ENCODE measurements around the gene KRT75.

Gene KRT75

DNA sequence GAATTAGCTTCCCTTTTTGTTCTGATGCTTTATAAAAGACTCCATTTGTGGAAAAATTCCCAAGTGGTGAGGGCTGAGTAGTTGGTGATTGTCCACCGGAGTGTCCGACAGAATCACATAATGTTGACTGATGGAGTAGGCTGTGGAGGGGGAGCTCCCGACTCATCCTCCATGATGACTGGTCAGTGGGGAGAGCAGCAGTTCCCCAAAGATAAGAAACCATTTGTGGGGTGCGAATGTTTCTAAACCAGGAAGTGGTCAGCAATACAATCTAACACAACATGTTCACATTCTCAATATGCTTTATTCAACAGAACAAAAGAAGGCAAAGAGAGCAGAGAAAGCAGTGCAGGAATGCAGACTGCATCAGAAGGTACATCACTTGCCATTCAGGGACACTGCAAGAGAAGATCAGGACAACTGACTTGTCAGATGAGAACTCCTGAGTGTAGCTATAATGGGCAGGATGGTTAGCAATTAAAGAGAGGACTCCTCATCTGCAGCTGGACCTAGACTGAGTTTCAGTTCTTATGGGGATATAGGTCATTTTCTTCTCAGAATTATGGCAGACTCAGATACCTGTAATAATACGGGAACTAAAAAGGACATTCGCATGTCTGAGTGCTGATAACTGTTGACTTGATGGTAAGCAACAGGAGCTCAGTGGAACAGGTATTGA, 12.3 kb upstream of the KRT75 start:
- Histone ChIP-seq H3F3A (ENCODE audit: control insufficient read depth, insufficient read depth) (no peaks in the 10 kb centered on the region), H3K4me3 (ENCODE audit: low read length) (no peak overlapping the region), H4K20me1 (ENCODE audit: control insufficient read depth, insufficient read depth, low read depth, low read length) (no peaks in the 10 kb centered on the region), H3K4me1 (ENCODE audit: control insufficient read depth, low read length) (no peaks in the 10 kb centered on the region), H3K4me2 (ENCODE audit: low read length) (no peak overlapping the region), H3K27ac (ENCODE audit: low read depth, low read length) (no peak overlapping the region), H3K9me3 (ENCODE audit: control insufficient read depth, insufficient read depth, low read length) (no peaks in the 10 kb centered on the region), H3K27me3 (ENCODE audit: control insufficient read depth, low read length) (peaks cover 6% of the 10 kb centered on the region; the same call in 1 of the 2 replicates), H3K36me3 (ENCODE audit: control insufficient read depth, low read length) (no peaks in the 10 kb centered on the region), H3K79me2 (ENCODE audit: control insufficient read depth, low read length) (no peaks in the 10 kb centered on the region), H3K9me2 (replicated peaks; ENCODE audit: control insufficient read depth, low read length) (no peaks in the 10 kb centered on the region)
- TF ChIP-seq, protein P1, sequence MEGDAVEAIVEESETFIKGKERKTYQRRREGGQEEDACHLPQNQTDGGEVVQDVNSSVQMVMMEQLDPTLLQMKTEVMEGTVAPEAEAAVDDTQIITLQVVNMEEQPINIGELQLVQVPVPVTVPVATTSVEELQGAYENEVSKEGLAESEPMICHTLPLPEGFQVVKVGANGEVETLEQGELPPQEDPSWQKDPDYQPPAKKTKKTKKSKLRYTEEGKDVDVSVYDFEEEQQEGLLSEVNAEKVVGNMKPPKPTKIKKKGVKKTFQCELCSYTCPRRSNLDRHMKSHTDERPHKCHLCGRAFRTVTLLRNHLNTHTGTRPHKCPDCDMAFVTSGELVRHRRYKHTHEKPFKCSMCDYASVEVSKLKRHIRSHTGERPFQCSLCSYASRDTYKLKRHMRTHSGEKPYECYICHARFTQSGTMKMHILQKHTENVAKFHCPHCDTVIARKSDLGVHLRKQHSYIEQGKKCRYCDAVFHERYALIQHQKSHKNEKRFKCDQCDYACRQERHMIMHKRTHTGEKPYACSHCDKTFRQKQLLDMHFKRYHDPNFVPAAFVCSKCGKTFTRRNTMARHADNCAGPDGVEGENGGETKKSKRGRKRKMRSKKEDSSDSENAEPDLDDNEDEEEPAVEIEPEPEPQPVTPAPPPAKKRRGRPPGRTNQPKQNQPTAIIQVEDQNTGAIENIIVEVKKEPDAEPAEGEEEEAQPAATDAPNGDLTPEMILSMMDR (IDR thresholded peaks at IDR 0.05; ENCODE audit: low read depth, low read length, poor library complexity, severe bottlenecking): no peak
- no peak for TF ChIP-seq EZH2phosphoT487 (IDR thresholded peaks at IDR 0.05; ENCODE audit: borderline replicate concordance, low read length)

DNA sequence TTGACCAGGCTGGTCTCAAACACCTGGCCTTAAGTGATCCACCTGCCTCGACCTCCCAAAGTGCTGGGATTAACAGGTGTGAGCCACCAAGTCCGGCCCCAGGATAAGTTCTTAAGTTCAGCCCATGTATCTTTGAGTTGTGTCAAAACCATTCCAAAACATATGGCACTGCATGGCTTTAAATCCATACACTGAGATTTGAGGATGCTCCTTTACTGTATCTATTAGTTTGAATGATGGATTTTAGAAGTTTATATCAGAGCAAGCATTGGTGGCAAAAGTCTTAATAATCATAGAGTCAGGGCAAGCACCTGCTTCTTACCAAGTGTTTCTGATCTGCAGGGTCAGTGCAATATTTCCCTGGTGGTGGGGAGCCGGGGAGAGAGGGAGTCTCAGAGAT, 11.7 kb upstream of the KRT75 start:
- no peak overlapping the region for H3K4me3 ChIP-seq (ENCODE audit: low read length)
- H3K4me2 ChIP-seq (ENCODE audit: low read length): no peak overlapping the region
- H3K9me3 ChIP-seq (ENCODE audit: control insufficient read depth, insufficient read depth, low read length): no peaks in the 10 kb centered on the region
- H3K36me3 ChIP-seq (ENCODE audit: control insufficient read depth, low read length): no peaks in the 10 kb centered on the region
- H4K20me1 ChIP-seq (ENCODE audit: control insufficient read depth, insufficient read depth, low read depth, low read length): no peaks in the 10 kb centered on the region
- H3K79me2 ChIP-seq (ENCODE audit: control insufficient read depth, low read length): no peaks in the 10 kb centered on the region
- peaks cover 6% of the 10 kb centered on the region; the same call in 1 of the 2 replicates for H3K27me3 ChIP-seq (ENCODE audit: control insufficient read depth, low read length)
- no peaks in the 10 kb centered on the region for H3K4me1 ChIP-seq (ENCODE audit: control insufficient read depth, low read length)
- TF ChIP-seq EZH2phosphoT487 (IDR thresholded peaks at IDR 0.05; ENCODE audit: borderline replicate concordance, low read length): no peak
- TF ChIP-seq, protein P1 (IDR thresholded peaks at IDR 0.05; ENCODE audit: low read depth, low read length, poor library complexity, severe bottlenecking): no peak
- no peaks in the 10 kb centered on the region for H3F3A ChIP-seq (ENCODE audit: control insufficient read depth, insufficient read depth)
- no peak overlapping the region for H3K27ac ChIP-seq (ENCODE audit: low read depth, low read length)
- no peaks in the 10 kb centered on the region for H3K9me2 ChIP-seq (replicated peaks; ENCODE audit: control insufficient read depth, low read length)

DNA sequence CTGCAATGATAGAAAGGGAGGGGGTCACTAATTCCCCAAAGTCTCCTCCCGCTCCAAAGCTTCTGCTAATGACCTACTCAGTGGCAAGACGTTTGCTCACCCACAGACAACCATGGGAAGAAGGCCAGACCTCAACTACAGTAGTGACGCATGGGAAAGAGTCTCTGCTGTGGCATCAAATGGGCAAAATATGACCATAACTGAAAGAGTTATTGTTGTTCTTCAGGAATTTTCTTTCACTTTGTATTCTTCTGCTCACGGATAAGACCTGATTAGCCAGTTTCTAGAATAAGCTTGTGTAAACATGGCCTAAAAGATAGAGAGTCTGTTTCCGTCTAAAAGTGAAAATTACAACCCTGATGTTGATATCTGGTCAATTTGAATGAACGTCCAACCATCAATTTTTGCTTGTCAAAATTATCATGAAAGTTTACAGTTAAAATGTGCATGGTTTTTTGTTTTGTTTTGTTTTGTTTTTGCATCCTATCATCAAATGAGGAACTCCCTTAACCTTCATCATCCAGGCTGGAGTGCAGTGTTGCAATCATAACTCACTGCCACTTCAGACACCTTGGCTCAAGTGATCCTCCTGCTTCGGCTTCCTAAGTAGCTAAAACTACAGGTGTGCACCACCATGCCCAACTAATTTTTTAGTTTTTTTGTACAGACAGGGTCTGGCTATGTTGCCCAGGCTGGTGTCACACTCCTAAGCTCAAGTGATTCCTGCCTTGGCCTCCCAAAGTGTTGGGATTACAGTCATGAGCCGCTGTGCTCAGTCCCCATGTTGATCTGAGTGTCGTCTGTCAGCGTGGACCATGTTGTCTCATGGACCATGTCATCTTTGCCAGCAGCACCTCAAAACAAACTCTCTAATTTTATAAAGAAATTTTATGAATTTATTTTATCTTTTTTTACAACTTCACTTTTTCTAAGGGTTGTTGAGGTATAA, 10.8 kb upstream of the KRT75 start:
- Histone ChIP-seq H3K27ac (ENCODE audit: low read depth, low read length) (no peak overlapping the region), H3K36me3 (ENCODE audit: control insufficient read depth, low read length) (no peaks in the 10 kb centered on the region), H3K27me3 (ENCODE audit: control insufficient read depth, low read length) (peaks cover 6% of the 10 kb centered on the region; the same call in 1 of the 2 replicates), H3K9me2 (replicated peaks; ENCODE audit: control insufficient read depth, low read length) (no peaks in the 10 kb centered on the region), H4K20me1 (ENCODE audit: control insufficient read depth, insufficient read depth, low read depth, low read length) (no peaks in the 10 kb centered on the region), H3K4me2 (ENCODE audit: low read length) (no peak overlapping the region), H3F3A (ENCODE audit: control insufficient read depth, insufficient read depth) (no peaks in the 10 kb centered on the region), H3K4me3 (ENCODE audit: low read length) (no peak overlapping the region), H3K79me2 (ENCODE audit: control insufficient read depth, low read length) (no peaks in the 10 kb centered on the region), H3K4me1 (ENCODE audit: control insufficient read depth, low read length) (no peaks in the 10 kb centered on the region), H3K9me3 (ENCODE audit: control insufficient read depth, insufficient read depth, low read length) (no peaks in the 10 kb centered on the region)
- TF ChIP-seq, protein P1 (IDR thresholded peaks at IDR 0.05; ENCODE audit: low read depth, low read length, poor library complexity, severe bottlenecking): no peak
- TF ChIP-seq EZH2phosphoT487 (IDR thresholded peaks at IDR 0.05; ENCODE audit: borderline replicate concordance, low read length): no peak
